ENCODE measurements around the gene TMED7. TPM values are rescaled to one million over a fixed set of nuclear protein-coding genes. Genes with fewer than 3 reads are reported as not detected.

The TMED7 gene
- total RNA-seq, 1 donor from 2014 or later: 109 TPM

GRCh38 chr5:115629903-115630302, 4.1 kb upstream of the TMED7 start:
- H3K36me3 Mint-ChIP-seq (ENCODE audit: unreplicated experiment): no peaks in the 10 kb centered on the region
- no peak for DNase-seq (ENCODE audit: extremely low spot score, unreplicated experiment)
- peaks cover 2% of the 10 kb centered on the region for H3K27me3 Mint-ChIP-seq (ENCODE audit: unreplicated experiment)
- H3K27ac Mint-ChIP-seq (ENCODE audit: unreplicated experiment): no peak overlapping the region
- no peaks in the 10 kb centered on the region for H3K9me3 Mint-ChIP-seq (ENCODE audit: unreplicated experiment)
- peaks cover 7% of the 10 kb centered on the region for H3K4me1 Mint-ChIP-seq (ENCODE audit: unreplicated experiment)
- H3K4me3 Mint-ChIP-seq (ENCODE audit: unreplicated experiment): no peak overlapping the region
- TF ChIP-seq CTCF (IDR thresholded peaks at IDR 0.05): no peak

GRCh38 chr5:115627295-115627865, 1.5 kb upstream of the TMED7 start:
- peaks cover 3% of the 10 kb centered on the region for H3K36me3 Mint-ChIP-seq (ENCODE audit: unreplicated experiment)
- H3K27ac Mint-ChIP-seq (ENCODE audit: unreplicated experiment): no peak overlapping the region
- H3K4me3 Mint-ChIP-seq (ENCODE audit: unreplicated experiment): no peak overlapping the region
- H3K4me1 Mint-ChIP-seq (ENCODE audit: unreplicated experiment): peaks cover 10% of the 10 kb centered on the region
- no peaks in the 10 kb centered on the region for H3K27me3 Mint-ChIP-seq (ENCODE audit: unreplicated experiment)
- no peak for DNase-seq (ENCODE audit: extremely low spot score, unreplicated experiment)
- TF ChIP-seq CTCF (IDR thresholded peaks at IDR 0.05): no peak
- H3K9me3 Mint-ChIP-seq (ENCODE audit: unreplicated experiment): no peaks in the 10 kb centered on the region

GRCh38 chr5:115626445-115626823, 598 bp upstream of the TMED7 start:
- TF ChIP-seq CTCF (IDR thresholded peaks at IDR 0.05): no peak
- Mint-ChIP-seq H3K4me1 (ENCODE audit: unreplicated experiment) (peaks cover 17% of the 10 kb centered on the region), H3K27ac (ENCODE audit: unreplicated experiment) (no peak overlapping the region), H3K27me3 (ENCODE audit: unreplicated experiment) (no peaks in the 10 kb centered on the region), H3K36me3 (ENCODE audit: unreplicated experiment) (peaks cover 3% of the 10 kb centered on the region), H3K9me3 (ENCODE audit: unreplicated experiment) (no peaks in the 10 kb centered on the region), H3K4me3 (ENCODE audit: unreplicated experiment) (no peak overlapping the region)
- no peak for DNase-seq (ENCODE audit: extremely low spot score, unreplicated experiment)

- peaks cover 20% of the 10 kb centered on the region for H3K4me1 Mint-ChIP-seq (ENCODE audit: unreplicated experiment)
- H3K27ac Mint-ChIP-seq (ENCODE audit: unreplicated experiment): no peak overlapping the region
- H3K27me3 Mint-ChIP-seq (ENCODE audit: unreplicated experiment): no peaks in the 10 kb centered on the region
- no peaks in the 10 kb centered on the region for H3K9me3 Mint-ChIP-seq (ENCODE audit: unreplicated experiment)
- DNase-seq (ENCODE audit: extremely low spot score, unreplicated experiment): no peak
- H3K4me3 Mint-ChIP-seq (ENCODE audit: unreplicated experiment): no peak overlapping the region
- no peak for TF ChIP-seq CTCF (IDR thresholded peaks at IDR 0.05)
- H3K36me3 Mint-ChIP-seq (ENCODE audit: unreplicated experiment): peaks cover 8% of the 10 kb centered on the region
These were observed 842 bp downstream of the TMED7 start for GRCh38 chr5:115624994-115625393.

- Mint-ChIP-seq H3K4me3 (ENCODE audit: unreplicated experiment) (no peak overlapping the region), H3K9me3 (ENCODE audit: unreplicated experiment) (no peaks in the 10 kb centered on the region), H3K36me3 (ENCODE audit: unreplicated experiment) (peaks cover 20% of the 10 kb centered on the region), H3K27me3 (ENCODE audit: unreplicated experiment) (no peaks in the 10 kb centered on the region), H3K27ac (ENCODE audit: unreplicated experiment) (no peak overlapping the region), H3K4me1 (ENCODE audit: unreplicated experiment) (peaks cover 20% of the 10 kb centered on the region)
- TF ChIP-seq CTCF (IDR thresholded peaks at IDR 0.05): no peak
- DNase-seq (ENCODE audit: extremely low spot score, unreplicated experiment): no peak
These were observed 2.2 kb downstream of the TMED7 start for GRCh38 chr5:115623658-115624057.

All from osteocyte (in vitro differentiated cells).